ENCODE measurements around the gene FTH1.

GRCh38 chr11:61947486-61948210, 19.8 kb downstream of the FTH1 start:
- no peak for TF ChIP-seq SUZ12 (IDR thresholded peaks at IDR 0.05; ENCODE audit: extremely low read depth, insufficient read depth, insufficient read length)
- no peak for TF ChIP-seq YY1 (IDR thresholded peaks at IDR 0.05; ENCODE audit: insufficient read depth, insufficient read length)
- TF ChIP-seq ZNF274 (IDR thresholded peaks at IDR 0.05; ENCODE audit: low read depth, low read length): no peak
